Measurements from ENCODE around the gene PMFBP1.

The PMFBP1 gene

GRCh38 chr16:72188541-72188940 lies 16.6 kb upstream of the PMFBP1 start:
- DNase-seq (ENCODE audit: low spot score) = no peak

DNA sequence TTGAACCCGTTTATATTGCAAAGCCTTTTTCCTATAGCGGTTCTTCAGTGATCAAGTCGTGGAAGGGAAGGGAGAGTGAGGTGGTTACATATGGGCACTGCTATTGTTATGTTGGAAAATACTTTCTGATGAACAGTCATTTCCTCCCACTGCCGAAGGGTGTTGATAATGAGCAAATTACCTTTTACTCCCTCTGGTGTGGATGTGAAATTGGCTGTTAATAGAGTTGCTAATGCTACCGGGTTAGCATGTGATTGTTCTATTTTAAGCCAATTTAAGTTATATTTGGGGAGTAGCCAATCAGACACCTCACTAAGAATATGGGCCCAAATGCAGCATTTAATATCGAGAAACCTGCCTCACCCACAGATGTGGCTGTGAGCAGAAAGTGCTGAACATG lies 15.6 kb upstream of the PMFBP1 start:
- DNase-seq (ENCODE audit: low spot score) = no peak

DNA sequence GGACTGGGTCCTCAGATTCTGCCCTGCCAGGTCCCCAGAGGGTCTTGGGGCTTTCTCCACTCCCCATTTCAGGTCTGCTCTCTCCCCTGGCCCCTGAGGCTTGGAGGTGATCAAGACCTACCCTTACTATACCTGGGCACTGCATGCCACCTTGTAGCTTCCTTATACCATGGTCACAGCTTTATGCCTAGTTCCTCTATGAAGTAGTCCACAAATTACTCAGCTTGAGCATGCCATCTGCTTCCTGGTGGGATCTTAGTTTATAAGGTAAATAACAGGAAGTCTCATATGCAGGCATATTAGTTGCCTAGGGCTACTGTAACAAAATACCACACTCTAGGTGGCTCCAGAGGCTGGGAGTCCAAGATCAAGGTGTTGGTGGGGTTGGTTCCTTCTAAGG lies 11.0 kb upstream of the PMFBP1 start:
- no peak for DNase-seq (ENCODE audit: low spot score)

DNA sequence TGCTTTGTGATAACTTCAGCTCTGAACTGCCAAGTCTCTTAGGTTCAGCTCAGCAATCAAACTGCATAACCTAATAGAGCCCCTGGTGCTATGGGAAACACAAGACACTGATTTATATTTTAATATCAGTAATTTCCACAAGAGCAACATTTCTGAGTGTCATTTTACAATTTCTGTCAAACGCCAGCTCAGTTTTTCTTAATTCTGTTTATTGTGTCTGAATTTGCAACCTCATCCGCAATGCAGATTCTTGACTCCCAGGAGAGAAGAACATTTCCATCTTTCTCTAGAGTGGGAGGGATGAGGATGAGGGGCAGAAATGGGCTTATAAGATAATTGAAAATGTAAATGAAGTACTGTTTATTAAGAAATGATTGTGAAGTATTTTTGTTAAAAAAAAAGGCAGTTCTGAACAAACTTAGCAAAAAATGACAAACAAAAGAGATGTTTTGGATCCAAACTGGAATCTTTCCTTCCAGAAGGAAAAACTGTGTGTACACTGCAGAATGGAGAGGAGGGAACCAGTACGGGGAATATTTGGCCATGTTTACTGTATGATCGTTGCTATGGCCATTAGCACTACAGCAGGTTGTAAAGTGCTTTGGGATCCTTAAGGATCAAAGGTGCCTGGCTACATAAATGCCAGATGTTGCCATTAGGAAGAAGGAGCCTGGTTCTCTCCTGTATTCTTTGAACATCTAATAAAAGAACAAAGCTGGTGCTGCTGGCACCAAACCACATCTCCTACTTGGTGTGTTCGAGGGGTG lies 7.4 kb upstream of the PMFBP1 start:
- no peak for DNase-seq (ENCODE audit: low spot score)

DNA sequence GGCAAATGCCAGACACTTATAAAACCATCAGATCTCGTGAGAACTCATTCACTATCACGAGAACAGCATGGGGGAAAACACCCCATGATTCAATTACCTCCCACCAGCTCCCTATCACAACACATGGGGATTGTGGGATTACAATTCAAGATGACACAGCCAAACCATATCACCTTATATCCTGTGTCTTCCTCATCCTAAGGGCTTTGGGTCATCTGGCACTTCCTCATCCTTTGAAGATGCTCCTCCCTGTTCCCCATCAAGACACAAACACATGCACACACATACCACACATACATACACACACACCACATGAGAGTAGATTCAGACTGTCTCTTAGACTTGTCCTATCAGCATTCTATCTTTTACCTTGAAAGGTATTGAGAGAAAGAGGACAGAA lies 2.8 kb upstream of the PMFBP1 start:
- DNase-seq (ENCODE audit: low spot score) = no peak

- no peak for DNase-seq (ENCODE audit: low spot score)
Measured at GRCh38 chr16:72173997-72174396, 2.0 kb upstream of the PMFBP1 start.

DNA sequence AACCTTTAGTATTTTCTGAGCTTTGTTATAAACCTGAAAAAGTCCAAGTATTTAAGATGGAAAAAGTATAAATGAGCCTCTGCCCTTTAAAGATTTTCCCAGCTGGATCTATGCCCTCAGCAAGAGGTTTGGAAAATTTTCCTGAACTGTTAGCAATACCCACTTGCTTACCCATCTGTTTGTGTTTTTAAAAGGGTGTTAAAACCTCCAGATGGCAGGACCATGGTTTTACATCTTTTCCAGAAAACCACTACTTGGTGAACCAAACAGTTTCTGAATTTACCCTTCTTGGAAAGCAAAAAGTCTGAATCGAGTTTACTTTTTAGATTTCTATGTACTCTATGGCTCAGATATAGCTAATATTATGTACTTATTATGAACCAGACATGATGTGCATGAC lies 719 bp downstream of the PMFBP1 start:
- DNase-seq (ENCODE audit: low spot score) = no peak

DNA sequence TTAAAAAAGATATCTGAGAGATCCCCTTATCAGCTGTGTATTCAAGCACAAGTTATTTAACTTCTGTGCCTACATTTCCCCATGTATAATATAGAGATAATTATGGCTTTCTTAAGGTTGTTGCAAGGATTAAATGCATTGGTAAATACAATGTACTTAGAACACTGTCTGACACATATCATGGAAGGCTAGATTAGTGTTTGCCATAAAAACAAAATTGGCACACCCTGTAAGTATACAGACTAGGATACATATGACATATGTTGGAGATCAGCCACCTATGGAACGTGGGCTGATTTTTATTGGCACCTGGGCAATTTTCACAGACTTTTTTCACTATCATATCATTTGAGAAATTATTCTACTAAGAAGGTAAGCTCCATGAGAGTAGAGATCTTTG lies 2.2 kb downstream of the PMFBP1 start:
- DNase-seq (ENCODE audit: low spot score) = no peak

- DNase-seq (ENCODE audit: low spot score) = no peak
Measured at GRCh38 chr16:72168365-72168764, 3.6 kb downstream of the PMFBP1 start.

DNA sequence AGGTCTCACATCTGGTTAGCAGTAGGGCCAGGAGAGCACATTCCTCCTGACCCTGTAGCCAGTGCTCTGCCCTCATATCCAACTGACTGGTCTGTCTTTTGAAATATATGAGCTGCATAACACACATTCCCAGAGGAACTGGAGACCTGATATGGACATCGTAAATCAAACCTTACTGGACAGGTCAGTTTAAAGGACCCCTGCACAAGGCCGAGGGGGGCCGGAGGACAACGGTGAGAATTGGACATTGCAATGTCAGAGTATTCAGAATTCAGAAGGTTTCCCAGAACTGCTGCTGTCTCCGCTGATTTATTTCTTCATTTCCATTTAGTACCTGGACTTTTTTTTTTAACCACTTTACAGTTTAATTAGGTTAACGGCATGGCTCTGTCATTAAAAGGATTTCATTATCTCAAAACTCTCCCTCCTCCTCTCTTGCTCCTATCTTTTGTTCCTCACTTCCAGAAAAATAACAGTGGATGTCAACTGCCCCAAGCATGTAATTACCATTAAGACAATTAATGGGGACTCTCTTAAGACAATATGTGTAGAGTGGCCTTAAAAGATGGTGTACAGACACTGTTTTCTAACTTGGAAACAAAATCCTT lies 4.9 kb downstream of the PMFBP1 start:
- no peak for DNase-seq (ENCODE audit: low spot score)

- DNase-seq (ENCODE audit: low spot score) = no peak
Measured at GRCh38 chr16:72166151-72166550, 5.8 kb downstream of the PMFBP1 start.

- DNase-seq (ENCODE audit: low spot score) = no peak
Measured at GRCh38 chr16:72164691-72165090, 7.3 kb downstream of the PMFBP1 start.

- no peak for DNase-seq (ENCODE audit: low spot score)
Measured at GRCh38 chr16:72162105-72162692, 9.8 kb downstream of the PMFBP1 start.

DNA sequence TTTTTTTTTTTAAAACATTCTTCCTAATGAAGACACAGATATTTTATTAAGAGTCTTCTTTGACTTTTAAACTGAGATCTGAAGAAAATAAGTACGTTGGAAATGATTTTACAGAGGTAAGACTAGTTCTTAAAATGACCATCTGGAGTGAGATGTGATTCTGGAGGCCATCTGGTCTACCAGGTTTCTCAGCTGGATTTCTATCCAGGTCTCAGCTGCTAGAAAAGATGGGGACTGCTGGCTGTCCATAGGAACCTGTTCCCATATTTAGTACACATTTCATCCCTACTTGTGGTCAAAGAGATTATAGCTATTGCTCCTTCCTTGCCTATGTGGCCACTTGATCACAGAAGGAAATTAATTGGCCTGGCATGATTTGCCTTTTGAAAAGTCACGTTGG lies 12.2 kb downstream of the PMFBP1 start:
- DNase-seq (ENCODE audit: low spot score) = no peak

DNA sequence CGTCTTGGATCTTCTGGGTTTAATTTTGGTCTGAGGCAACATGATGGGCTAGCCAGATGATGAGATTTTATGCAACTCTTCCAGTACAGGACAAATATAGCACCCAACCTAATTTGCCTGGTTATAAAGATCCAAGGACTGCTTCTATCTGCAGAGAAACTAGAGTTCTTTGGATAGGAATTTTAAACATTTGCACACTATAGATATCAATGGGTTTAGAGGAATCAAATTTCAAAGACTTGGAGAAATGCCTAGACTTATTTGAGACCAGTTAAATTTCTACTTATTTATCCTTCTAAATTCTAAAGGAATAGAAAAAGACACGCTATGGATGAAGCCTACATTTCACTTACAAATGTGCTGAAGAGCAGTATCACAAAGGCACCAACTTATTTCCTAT lies 12.6 kb downstream of the PMFBP1 start:
- no peak for DNase-seq (ENCODE audit: low spot score)

DNA sequence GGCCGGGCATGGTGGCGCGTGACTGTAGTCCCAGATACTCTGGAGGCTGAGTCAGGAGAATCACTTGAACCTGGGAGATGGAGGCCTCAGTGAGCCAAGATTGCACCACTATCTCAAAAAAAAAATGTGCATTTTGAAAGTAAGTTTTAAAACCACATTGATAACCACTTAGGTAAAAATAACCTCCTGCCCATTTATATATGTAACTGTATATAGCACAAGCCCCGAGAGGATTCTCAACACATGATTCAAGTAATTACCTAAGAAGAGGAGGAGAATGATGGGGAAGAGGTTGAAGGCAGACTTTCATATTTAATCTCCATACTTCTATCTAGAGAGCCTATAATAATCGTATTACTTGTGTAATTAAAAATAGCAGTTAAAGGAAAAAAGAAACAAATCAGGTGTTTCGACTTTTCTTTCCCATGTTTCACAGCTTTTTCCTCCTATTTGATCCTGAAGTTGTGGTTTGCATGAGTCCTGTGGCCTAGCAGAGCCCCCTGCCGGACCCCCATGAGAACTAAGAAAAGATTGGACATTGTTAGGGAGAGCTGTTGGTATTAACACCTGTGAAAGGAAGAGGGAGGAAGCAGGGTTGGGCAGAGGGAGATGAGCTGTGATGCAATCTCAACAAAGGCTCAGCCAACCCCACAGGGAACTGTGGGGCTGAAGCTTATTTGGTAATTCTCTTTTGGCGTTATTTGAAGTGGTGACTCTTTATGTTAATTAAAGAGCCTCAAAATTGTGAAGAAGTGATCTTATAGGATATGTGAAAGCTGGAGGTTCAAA lies 22.1 kb downstream of the PMFBP1 start:
- DNase-seq (ENCODE audit: low spot score) = no peak

DNA sequence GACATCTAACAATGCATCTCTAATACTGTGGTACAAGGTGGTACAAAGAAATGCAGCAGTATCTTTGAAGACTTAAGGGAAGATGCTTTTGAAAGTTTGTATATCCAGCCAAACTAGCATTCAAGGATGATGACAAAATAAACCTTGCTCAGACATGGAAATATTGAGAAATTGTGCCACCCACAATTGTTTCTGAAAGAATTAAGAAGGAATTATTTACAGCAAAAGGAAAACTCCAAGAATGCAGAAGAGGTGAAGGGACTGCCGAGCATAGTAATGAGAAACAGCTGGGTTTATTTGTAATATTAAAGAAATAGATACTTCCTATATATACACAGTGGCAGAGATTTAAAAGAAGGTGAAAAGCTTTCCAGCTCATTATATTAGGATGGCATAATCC lies 29.5 kb downstream of the PMFBP1 start:
- DNase-seq (ENCODE audit: low spot score) = no peak

- no peak for DNase-seq (ENCODE audit: low spot score)
Measured at GRCh38 chr16:72139908-72140307, 32.0 kb downstream of the PMFBP1 start.

- DNase-seq (ENCODE audit: low spot score) = no peak
Measured at GRCh38 chr16:72138064-72138572, 33.8 kb downstream of the PMFBP1 start.

DNA sequence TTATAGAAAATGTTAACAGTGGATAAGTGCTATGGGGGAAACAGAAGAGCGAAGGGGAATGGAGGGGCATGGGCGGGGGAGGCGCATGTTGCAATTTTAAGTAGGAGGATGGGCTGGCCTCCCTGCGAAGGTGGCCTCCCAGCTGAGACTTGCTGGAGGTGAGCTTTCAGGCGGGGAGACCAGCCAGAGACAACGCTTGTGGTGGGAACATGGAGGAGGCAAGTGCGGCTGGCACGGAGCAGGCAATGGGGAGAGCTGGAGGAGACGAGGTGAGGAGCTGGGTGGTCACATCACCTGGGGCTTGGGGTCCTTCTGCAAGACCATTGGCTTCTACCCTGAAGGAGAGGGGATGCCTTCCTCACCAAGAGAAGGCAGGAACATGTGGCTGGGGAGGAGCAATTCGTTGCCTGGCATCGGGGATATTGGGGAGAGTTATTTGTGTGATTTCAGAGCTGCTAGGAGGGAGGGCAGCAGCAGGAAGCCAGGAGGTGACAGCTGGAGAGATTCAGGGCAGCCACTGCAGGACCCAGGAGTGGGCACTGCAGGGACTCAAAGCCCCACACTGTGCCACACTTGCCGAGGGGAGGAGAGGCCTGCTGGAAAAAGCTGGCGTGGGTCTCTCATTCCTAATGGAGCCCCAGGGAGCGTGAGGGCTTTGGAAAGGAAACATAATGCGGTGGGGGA lies 34.4 kb downstream of the PMFBP1 start:
- no peak for DNase-seq (ENCODE audit: low spot score)

GRCh38 chr16:72134507-72134906 lies 37.4 kb downstream of the PMFBP1 start:
- DNase-seq (ENCODE audit: low spot score) = no peak

GRCh38 chr16:72132726-72133125 lies 39.2 kb downstream of the PMFBP1 start:
- DNase-seq (ENCODE audit: low spot score) = no peak
